ENCODE results near the gene DNM1. TPM values are rescaled to one million over a fixed set of nuclear protein-coding genes. Genes with fewer than 3 reads are reported as not detected.

Gene DNM1
- polyA plus RNA-seq, 1 of the 3 experiments (the other 2 are of a cell fraction) = 35.7 TPM

- Histone ChIP-seq H3K27ac (ENCODE audit: low read depth in 2 of 2, low read length in 1 of 2) (no peak overlapping the region; a peak in 1 of 4 replicates), H2AFZ (ENCODE audit: low read depth) (no peak overlapping the region), H4K20me1 (ENCODE audit: insufficient read depth) (no peaks in the 10 kb centered on the region), H3K4me1 (ENCODE audit: control insufficient read depth in 1 of 2, insufficient read depth in 2 of 2, low read depth in 1 of 2, low read length in 1 of 2) (peaks cover 0 to 4% of the 10 kb centered on the region in 2 experiments; a peak in 1 of 4 replicates), H3K27me3 (ENCODE audit: insufficient read depth) (no peaks in the 10 kb centered on the region), H3K9me3 (no peaks in the 10 kb centered on the region), H3K4me2 (no peak overlapping the region), H3K4me3 (ENCODE audit: low read depth in 2 of 2, low read length in 1 of 2) (no peak overlapping the region), H3K79me2 (ENCODE audit: insufficient read depth) (no peaks in the 10 kb centered on the region), H3K9me2 (no peaks in the 10 kb centered on the region), H3F3A (replicated peaks; ENCODE audit: insufficient read depth) (peaks cover 18% of the 10 kb centered on the region), H3K36me3 (replicated peaks in 1 of 2; ENCODE audit: control insufficient read depth in 1 of 2, insufficient read depth in 2 of 2, low read length in 1 of 2) (peaks cover 13 to 27% of the 10 kb centered on the region in 2 experiments), H3K9ac (no peak overlapping the region)
- ChIA-PET POLR2A (interaction anchor here (1.5 kb wide), 1 partner anchor 9 kb away, joined by 7 read pairs; no protein-coding TSS in a partner anchor), CTCF (interaction anchor here (1.3 to 2.9 kb wide), 7 partner anchors 9 to 158 kb away, joined by 4 to 18 read pairs (median 8); partner anchors contain the start of gene CIZ1)
- no peak for DNase-seq
- WGBS (ENCODE audit: low lambda C conversion rate) = 95% methylated on average over 20 of the region's 20 CpGs
- no peak for TF ChIP-seq RCOR1 (IDR thresholded peaks at IDR 0.05; ENCODE audit: low read length)
These were observed 51.2 kb downstream of the DNM1 start for GRCh38 chr9:128254362-128254761.

GRCh38 chr9:128254855-128255759, 51.9 kb downstream of the DNM1 start:
- H3K9me2 ChIP-seq = no peaks in the 10 kb centered on the region
- peaks cover 0 to 4% of the 10 kb centered on the region in 2 experiments; a peak in 1 of 4 replicates for H3K4me1 ChIP-seq (ENCODE audit: control insufficient read depth in 1 of 2, insufficient read depth in 2 of 2, low read depth in 1 of 2, low read length in 1 of 2)
- peaks cover 18 to 34% of the 10 kb centered on the region in 2 experiments for H3K36me3 ChIP-seq (replicated peaks in 1 of 2; ENCODE audit: control insufficient read depth in 1 of 2, insufficient read depth in 2 of 2, low read length in 1 of 2)
- no peaks in the 10 kb centered on the region for H4K20me1 ChIP-seq (ENCODE audit: insufficient read depth)
- peak overlapping the region in 1 of 2 experiments; percentile 40; a peak in 1 of 4 replicates for H3K27ac ChIP-seq (ENCODE audit: low read depth in 2 of 2, low read length in 1 of 2)
- TF ChIP-seq SMC3 (IDR thresholded peaks at IDR 0.05; ENCODE audit: low read depth, low read length) (peak; percentile 43; the same call in 1 of the 2 replicates), NRF1 (IDR thresholded peaks at IDR 0.05; ENCODE audit: low read depth, low read length) (no peak), MXI1 (IDR thresholded peaks at IDR 0.05; ENCODE audit: low read depth, low read length) (peak; percentile 50; the same call in 1 of the 2 replicates), CTCF (IDR thresholded peaks at IDR 0.05) (peak; percentile 87), RAD21 (IDR thresholded peaks at IDR 0.05; ENCODE audit: low read length) (peak; percentile 53), POLR2AphosphoS5 (IDR thresholded peaks at IDR 0.05; ENCODE audit: low read depth, low read length) (peak; percentile 12; the same call in 1 of the 2 replicates), FOXJ3 (CRISPR knock-in tag; IDR thresholded peaks at IDR 0.05) (no peak)
- WGBS (ENCODE audit: low lambda C conversion rate) = 68% methylated on average over 12 of the region's 18 CpGs
- H3K9ac ChIP-seq = no peak overlapping the region
- CTCF ChIA-PET = interaction anchor here (0.6 to 2.9 kb wide), 28 partner anchors 8 to 187 kb away, joined by 3 to 18 read pairs (median 4); partner anchors contain the start of genes CIZ1, GOLGA2 and SWI5
- no peaks in the 10 kb centered on the region for H3K9me3 ChIP-seq
- H3F3A ChIP-seq (replicated peaks; ENCODE audit: insufficient read depth) = peaks cover 25% of the 10 kb centered on the region
- no peaks in the 10 kb centered on the region for H3K27me3 ChIP-seq (ENCODE audit: insufficient read depth)
- POLR2A ChIA-PET = interaction anchor here (0.6 to 1.5 kb wide), 2 partner anchors 9 to 32 kb away, joined by 3 to 7 read pairs; no protein-coding TSS in a partner anchor
- peak; percentile 93 for DNase-seq
- no peak overlapping the region for H3K4me3 ChIP-seq (ENCODE audit: low read depth in 2 of 2, low read length in 1 of 2)
- H3K79me2 ChIP-seq (ENCODE audit: insufficient read depth) = no peaks in the 10 kb centered on the region
- no peak overlapping the region for H3K4me2 ChIP-seq
- no peak overlapping the region for H2AFZ ChIP-seq (ENCODE audit: low read depth)

Measured in SK-N-SH (cell line).